ENCODE results near the gene NBL1. TPM values are rescaled to one million over a fixed set of nuclear protein-coding genes. Genes with fewer than 3 reads are reported as not detected.

The NBL1 gene
- total RNA-seq, 1 experiment from 2014 or later = 7.9 TPM

GRCh38 chr1:19610282-19610981 lies 33.7 kb upstream of the NBL1 start:
- intact Hi-C loops (cut with micrococcal nuclease; ENCODE audit: unreplicated experiment) = no loop called here
- no peak overlapping the region for H3K4me3 ChIP-seq (ENCODE audit: low read depth, low read length, poor library complexity, severe bottlenecking)
- H3K27ac ChIP-seq (ENCODE audit: low read depth, low read length, poor library complexity, severe bottlenecking) = no peak overlapping the region
- TF ChIP-seq EZH2 (IDR thresholded peaks at IDR 0.05; ENCODE audit: borderline replicate concordance, low read depth, low read length, poor library complexity, severe bottlenecking) (no peak), CTCF (conservative IDR thresholded peaks at IDR 0.05; ENCODE audit: low read depth, low read length) (no peak)
- no peak for DNase-seq (ENCODE audit: low spot score)
- no peaks in the 10 kb centered on the region for H3K4me1 ChIP-seq (ENCODE audit: insufficient read depth, low read length, poor library complexity, severe bottlenecking)
- BruUV-seq (replicated peaks) = no TSS peak
- H3K27me3 ChIP-seq (replicated peaks; ENCODE audit: insufficient read depth, low read depth, low read length, poor library complexity) = no peaks in the 10 kb centered on the region
- H3K36me3 ChIP-seq (ENCODE audit: insufficient read depth, low read length, poor library complexity, severe bottlenecking) = peaks cover 5% of the 10 kb centered on the region
- POLR2A ChIA-PET (ENCODE audit: low non-redundant PET) = no interaction called here
- H3K9me3 ChIP-seq (ENCODE audit: low read depth, low read length, poor library complexity, severe bottlenecking) = no peaks in the 10 kb centered on the region
- CTCF ChIA-PET = no interaction called here

GRCh38 chr1:19612530-19612929 lies 31.6 kb upstream of the NBL1 start:
- Histone ChIP-seq H3K27ac (ENCODE audit: low read depth, low read length, poor library complexity, severe bottlenecking) (no peak overlapping the region), H3K36me3 (ENCODE audit: insufficient read depth, low read length, poor library complexity, severe bottlenecking) (peaks cover 5% of the 10 kb centered on the region), H3K27me3 (replicated peaks; ENCODE audit: insufficient read depth, low read depth, low read length, poor library complexity) (no peaks in the 10 kb centered on the region), H3K4me1 (ENCODE audit: insufficient read depth, low read length, poor library complexity, severe bottlenecking) (no peaks in the 10 kb centered on the region), H3K4me3 (ENCODE audit: low read depth, low read length, poor library complexity, severe bottlenecking) (no peak overlapping the region), H3K9me3 (ENCODE audit: low read depth, low read length, poor library complexity, severe bottlenecking) (no peaks in the 10 kb centered on the region)
- ChIA-PET CTCF (no interaction called here), POLR2A (ENCODE audit: low non-redundant PET) (no interaction called here)
- DNase-seq (ENCODE audit: low spot score) = no peak
- no TSS peak for BruUV-seq (replicated peaks)
- TF ChIP-seq CTCF (conservative IDR thresholded peaks at IDR 0.05; ENCODE audit: low read depth, low read length) (no peak), EZH2 (IDR thresholded peaks at IDR 0.05; ENCODE audit: borderline replicate concordance, low read depth, low read length, poor library complexity, severe bottlenecking) (no peak)
- intact Hi-C loops (cut with micrococcal nuclease; ENCODE audit: unreplicated experiment) = no loop called here

- Histone ChIP-seq H3K9me3 (ENCODE audit: low read depth, low read length, poor library complexity, severe bottlenecking) (no peaks in the 10 kb centered on the region), H3K36me3 (ENCODE audit: insufficient read depth, low read length, poor library complexity, severe bottlenecking) (peaks cover 5% of the 10 kb centered on the region), H3K4me3 (ENCODE audit: low read depth, low read length, poor library complexity, severe bottlenecking) (no peak overlapping the region), H3K4me1 (ENCODE audit: insufficient read depth, low read length, poor library complexity, severe bottlenecking) (no peaks in the 10 kb centered on the region), H3K27ac (ENCODE audit: low read depth, low read length, poor library complexity, severe bottlenecking) (no peak overlapping the region), H3K27me3 (replicated peaks; ENCODE audit: insufficient read depth, low read depth, low read length, poor library complexity) (no peaks in the 10 kb centered on the region)
- ChIA-PET CTCF (no interaction called here), POLR2A (ENCODE audit: low non-redundant PET) (no interaction called here)
- BruUV-seq (replicated peaks) = no TSS peak
- TF ChIP-seq EZH2 (IDR thresholded peaks at IDR 0.05; ENCODE audit: borderline replicate concordance, low read depth, low read length, poor library complexity, severe bottlenecking) (no peak), CTCF (conservative IDR thresholded peaks at IDR 0.05; ENCODE audit: low read depth, low read length) (no peak)
- DNase-seq (ENCODE audit: low spot score) = no peak
- intact Hi-C loops (cut with micrococcal nuclease; ENCODE audit: unreplicated experiment) = no loop called here
Measured at GRCh38 chr1:19613171-19613703, 30.9 kb upstream of the NBL1 start.
